GM18520 (cell line): Measurements from ENCODE around the gene UPP1.
"Not testable (repeated sequence)": the region's sequence is repeated elsewhere in the genome, so short reads cannot be mapped to it uniquely, and the experiment has no call there.

Experiments used
- ATAC-seq: cut with Tn5 transposase; IDR thresholded peaks from one replicate; pipeline ENCODE4 v1.9.1; 2021; ENCODE audit not compliant: unreplicated experiment

Gene UPP1

GRCh38 chr7:48089046-48090003 lies at the start of gene UPP1:
Gene UPP1, plus strand, starts transcription at chr7:48089265. Its CDS starts 5,519 bp downstream, at chr7:48094784.
- peak; percentile 30 for ATAC-seq

DNA sequence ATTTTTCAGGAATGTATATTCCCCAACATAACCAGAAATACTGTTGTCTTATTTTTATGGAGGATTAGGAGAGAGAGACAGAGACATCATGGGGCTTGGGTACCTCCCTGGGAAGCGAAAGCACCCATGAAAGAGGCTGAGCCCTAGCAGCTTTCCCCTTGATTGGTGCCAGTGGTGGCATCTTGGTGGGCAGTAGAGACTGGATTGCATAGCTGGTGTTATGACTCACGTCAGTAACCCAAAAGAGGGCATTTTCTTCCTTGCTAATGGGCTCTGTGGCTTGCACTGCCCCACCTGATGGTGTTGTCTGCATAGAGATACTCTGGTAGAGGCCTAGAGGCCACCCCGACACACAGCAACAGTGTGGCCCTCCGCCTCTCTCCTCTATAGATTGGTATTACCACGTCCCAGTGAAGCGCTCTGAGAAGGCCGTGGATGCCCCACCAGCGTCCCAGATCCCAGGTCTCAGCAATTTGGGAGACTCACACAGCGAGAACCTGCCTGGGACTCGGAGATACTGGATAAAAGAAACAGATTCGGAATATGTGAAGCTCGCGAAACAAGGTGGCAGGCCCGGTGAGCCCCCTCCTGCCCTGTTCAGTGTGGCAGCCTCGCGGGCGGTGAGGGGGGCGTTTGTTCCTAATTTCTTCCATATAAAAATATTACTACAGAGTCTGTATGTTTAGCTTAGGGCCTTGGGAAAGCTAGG lies 48.0 kb upstream of the UPP1 start:
- no peak for ATAC-seq

DNA sequence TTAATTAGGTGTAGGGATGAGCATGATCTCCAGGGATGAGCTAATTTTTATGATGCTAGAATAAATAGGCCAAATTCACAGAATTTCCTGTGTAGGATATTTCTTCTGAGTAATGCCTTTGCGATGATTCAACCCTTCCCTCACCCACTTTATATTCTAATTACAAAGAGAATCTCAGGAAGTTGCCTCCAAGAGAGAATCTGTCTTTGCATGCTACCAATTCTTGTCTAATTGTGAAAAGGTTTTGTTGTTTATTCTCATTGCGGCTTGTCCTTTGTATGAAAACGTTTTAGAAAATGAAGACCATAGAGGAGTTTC lies 47.5 kb upstream of the UPP1 start:
- no peak for ATAC-seq

DNA sequence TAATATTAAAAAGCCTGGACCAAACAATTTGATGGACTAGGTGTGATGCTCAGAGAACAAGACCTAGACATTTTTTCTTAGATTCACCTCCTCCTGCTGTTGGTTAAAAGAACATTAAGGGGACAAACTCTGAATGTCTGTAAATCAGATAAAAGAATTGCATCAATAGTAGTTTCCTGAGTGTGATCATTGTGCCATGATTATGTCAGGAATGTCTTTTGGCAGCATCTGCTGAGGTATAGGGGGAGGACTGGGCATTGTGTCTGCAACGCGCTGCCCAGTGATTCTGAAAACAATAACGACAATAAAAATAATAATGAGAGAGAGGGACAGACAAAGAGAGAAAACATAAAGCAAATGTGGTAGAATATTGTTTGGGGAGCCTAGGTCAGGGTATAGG lies 46.8 kb upstream of the UPP1 start:
- no peak for ATAC-seq

GRCh38 chr7:48042636-48043035 lies 46.4 kb upstream of the UPP1 start:
- no peak for ATAC-seq

DNA sequence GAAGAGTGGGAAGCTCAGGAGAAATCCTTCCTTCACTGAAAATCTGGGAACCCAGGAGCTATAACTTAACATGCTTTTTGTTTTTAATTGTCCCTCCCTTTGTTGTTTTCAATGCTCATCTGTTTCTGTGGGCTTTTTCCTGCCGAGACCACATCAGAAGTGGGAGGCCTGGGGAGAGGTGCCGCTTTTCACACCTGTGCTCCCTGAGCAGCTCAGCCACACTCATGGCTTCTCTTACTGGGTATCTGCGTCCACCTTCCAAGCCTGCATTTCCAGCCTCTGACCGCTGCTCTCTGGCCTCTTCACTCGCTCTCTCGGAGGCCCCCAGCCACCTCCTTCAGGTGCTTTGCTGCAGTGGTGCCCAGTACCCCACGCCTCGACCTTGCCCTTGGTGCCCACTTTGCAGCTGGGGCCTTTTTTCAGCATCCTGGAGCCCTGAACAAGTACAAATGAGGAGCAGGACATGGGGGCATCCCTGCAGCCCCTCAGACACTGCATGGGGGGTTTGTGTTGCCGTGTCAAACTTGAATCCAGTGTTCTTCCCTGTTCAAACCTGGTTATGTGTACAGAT lies 43.8 kb upstream of the UPP1 start:
- no peak for ATAC-seq

DNA sequence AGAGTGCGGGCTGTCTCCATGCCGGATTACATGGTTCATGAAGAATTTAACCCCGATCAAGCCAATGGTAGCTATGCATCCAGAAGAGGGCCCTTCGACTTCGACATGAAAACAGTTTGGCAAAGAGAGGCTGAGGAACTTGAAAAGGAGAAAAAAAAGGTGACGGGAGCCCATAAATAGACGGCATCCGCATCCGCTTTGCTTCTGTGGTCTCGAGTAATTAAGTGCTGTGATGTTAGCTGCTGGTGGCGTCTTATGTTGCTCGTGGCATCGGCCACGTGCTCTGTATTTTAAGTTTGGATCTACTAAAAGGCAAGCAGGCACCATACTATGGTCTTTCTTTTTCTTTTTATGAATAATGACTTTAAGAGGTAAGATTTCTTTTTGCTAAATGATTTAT lies 42.6 kb upstream of the UPP1 start:
- ATAC-seq: no peak

- ATAC-seq: no peak
Observed at GRCh38 chr7:48048113-48048512, 41.0 kb upstream of the UPP1 start.

- no peak for ATAC-seq
Observed at GRCh38 chr7:48049850-48050249, 39.2 kb upstream of the UPP1 start.

- ATAC-seq: peak; percentile 78
Observed at GRCh38 chr7:48052748-48053147, 36.3 kb upstream of the UPP1 start.

DNA sequence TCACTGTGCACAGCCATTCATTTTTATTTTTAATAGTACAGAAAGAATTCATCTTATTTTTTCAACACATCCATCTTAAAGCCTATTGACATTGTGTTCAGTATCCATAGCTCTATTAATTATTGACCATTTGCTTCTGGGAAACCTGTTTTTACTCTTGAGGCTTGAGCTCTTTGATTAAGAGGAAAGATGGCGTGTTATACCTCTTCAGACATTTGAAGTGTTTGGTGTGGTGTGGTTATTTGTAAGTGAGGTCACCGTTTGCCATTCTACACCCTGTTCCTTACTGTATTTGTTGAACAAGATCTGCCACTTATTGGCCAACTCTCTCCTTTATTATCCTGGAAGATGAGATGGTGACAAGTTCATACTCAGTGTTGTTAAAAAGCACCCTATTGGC lies 35.3 kb upstream of the UPP1 start:
- ATAC-seq: no peak

DNA sequence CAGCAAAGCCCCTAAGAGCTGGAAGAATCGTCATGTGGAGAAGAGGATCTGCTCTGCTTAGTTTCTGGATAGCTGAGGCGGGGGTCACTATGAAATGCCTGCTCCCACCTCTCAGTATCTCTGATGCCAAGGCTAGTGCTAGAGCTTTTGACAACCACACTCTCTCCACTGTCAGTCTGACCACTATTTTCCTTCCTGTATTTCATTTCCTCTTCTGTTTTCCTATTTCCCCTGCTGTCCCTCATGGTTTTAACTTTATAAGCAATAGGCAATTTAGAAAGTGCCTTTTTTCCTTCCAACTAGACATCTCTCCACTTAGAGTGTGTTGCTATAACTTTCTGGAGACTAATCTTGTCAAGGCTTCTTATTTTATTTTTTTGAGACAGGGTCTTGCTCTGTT lies 30.1 kb upstream of the UPP1 start:
- ATAC-seq: no peak

GRCh38 chr7:48059706-48060105 lies 29.4 kb upstream of the UPP1 start:
- no peak for ATAC-seq

DNA sequence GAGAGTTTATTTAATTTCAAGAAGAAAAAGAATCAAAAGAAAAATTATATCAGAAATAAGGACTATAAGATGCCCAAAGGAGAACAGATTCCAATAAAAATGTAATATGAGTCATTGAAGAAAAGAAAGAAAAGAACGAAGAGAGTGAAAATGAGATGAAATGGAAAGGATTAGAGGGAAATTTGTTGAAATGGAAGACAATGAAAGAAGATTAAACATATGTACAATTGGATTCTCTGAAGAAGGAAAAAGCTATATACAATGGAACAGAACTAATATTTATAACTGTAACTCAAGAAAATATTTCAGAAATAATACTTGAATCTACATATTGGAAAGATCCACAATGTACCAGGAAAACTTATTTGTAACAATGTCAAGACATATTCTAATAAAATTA lies 25.1 kb upstream of the UPP1 start:
- ATAC-seq: no peak

GRCh38 chr7:48067475-48067874 lies 21.6 kb upstream of the UPP1 start:
- no peak for ATAC-seq

DNA sequence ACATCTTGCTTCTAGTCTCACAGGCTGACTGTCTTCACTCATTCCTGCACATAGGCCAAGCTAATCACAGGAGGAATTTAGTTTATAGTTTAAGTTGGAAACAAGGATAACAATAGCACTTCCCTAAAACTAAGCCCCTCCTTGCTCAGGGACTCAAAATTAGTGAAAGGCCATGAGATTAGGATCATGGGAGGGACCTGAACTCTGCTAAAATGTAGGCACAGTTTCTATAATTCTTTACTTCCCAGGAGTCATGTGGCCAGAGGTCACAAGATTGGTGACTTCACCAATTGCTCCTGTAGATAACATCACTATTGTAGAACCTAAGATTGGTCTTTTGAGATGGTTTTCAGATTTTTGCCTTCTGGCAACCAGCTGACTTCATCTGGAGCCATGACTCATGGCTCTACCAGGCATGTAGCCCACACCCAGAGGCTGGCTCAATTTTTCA lies 14.8 kb upstream of the UPP1 start:
- no peak for ATAC-seq

DNA sequence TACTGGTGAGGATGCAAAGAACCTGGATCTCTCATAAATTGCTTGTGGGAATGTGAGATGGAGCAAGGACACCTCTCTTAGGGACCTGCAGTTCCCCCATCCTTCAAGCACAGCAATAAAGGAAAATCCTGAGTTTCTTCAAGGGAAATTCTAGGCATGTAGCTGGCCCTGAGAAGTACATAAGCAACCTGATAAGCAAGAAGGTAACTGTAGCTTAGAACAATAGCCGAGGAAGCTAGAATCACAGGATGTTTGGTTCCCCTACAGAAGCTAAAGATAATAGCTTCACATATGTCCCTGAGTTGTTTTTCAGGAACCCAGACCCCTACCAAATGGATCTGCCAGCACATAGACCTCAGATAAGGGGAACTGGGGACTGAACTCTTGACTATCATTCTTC lies 11.6 kb upstream of the UPP1 start:
- ATAC-seq: no peak

DNA sequence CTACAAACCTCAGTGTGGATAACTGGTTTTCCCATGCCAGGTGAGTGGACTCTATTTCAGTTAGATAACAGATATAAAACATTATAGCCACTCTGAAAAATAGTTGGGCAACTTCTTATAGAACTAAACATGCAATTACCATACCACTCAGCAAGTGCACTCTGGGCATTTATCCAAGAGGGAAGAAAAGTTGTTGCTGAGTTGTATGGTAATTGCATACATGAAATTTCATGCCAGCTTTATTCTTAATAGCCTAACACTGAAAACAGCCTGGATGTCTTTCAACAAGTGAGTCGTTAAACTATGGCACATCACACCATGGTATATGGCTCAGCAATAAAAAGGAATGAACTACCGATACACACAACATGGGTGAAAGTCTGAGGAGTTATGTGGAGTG lies 10.6 kb upstream of the UPP1 start:
- no peak for ATAC-seq

DNA sequence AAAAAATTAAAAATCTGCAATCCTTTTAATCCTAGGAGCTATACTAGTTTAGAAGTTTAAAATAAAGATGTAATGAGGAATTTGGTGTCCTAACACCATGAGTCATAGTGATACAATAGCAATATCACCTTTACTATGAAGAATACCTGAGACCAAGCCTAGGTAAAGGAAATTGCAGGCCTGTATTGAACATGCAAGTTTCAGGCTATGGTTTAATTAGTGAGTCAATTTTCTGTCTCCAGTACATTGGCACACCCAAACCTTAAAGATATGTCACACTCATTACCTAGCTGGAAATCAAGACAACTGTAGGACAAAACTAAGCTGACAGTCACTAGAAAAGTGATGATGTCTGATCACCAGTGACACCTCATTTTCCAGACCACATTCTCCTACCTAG lies 6.7 kb upstream of the UPP1 start:
- not testable (repeated sequence) for ATAC-seq

- no peak for ATAC-seq
Observed at GRCh38 chr7:48083114-48083830, 5.8 kb upstream of the UPP1 start.

- peak; percentile 50 for ATAC-seq
Observed at GRCh38 chr7:48084727-48085432, 4.2 kb upstream of the UPP1 start.
